CD4-positive, alpha-beta T cell (primary cell): ENCODE results near the gene CLCA2. TPM values are rescaled to one million over a fixed set of nuclear protein-coding genes. Genes with fewer than 3 reads are reported as not detected.

ENCODE experiments used
- ATAC-seq: fragments of 200-7000 bp; cut with Tn5 transposase; one replicate; pipeline ENCODE4 v1.10.0; 2022; ENCODE audit warnings: mild to moderate bottlenecking; ENCODE audit not compliant: poor library complexity
- CTCF ChIA-PET: fragments of 350-600 bp; sonication (Branson Sonifier 250); formaldehyde crosslinking; loops from one replicate; lab custom pipeline; 2021; ENCODE audit warnings: antibody characterized with exemption, inconsistent platforms; lab: Charles Lee
- POLR2A ChIA-PET: fragments of 350-600 bp; sonication (Branson Sonifier 250); formaldehyde crosslinking; loops from one replicate; lab custom pipeline; 2021; ENCODE audit warnings: antibody characterized with exemption, inconsistent platforms; lab: Charles Lee
- DNase-seq, 14 experiments: peaks; one replicate each; pipeline ENCODE4 v3.0.0-alpha.2; 2013 to 2020; ENCODE audit warnings: mixed read lengths in 2 of 14
- H3K27ac ChIP-seq, 2 donors: one replicate each; pipeline versions ENCODE4 v1.5.1 to v1.7.0; 2013; ENCODE audit warnings: low read length in 2 of 2, low read depth in 1 of 2, mild to moderate bottlenecking in 1 of 2
- H3K27me3 ChIP-seq, 2 experiments: 1 replicate in 1 of 2; 2 replicates in 1 of 2; pipeline versions ENCODE4 v1.6.1 to v1.7.0; 2013; ENCODE audit warnings: low read length in 2 of 2, control low read depth in 1 of 2, mild to moderate bottlenecking in 1 of 2, moderate library complexity in 1 of 2; ENCODE audit not compliant: insufficient read depth in 2 of 2, control insufficient read depth in 1 of 2
- H3K36me3 ChIP-seq: one replicate; pipeline ENCODE4 v1.6.1; 2013; ENCODE audit warnings: low read length, control low read depth; ENCODE audit not compliant: insufficient read depth
- H3K4me1 ChIP-seq: one replicate; pipeline ENCODE4 v1.6.1; 2013; ENCODE audit warnings: low read length, control low read depth; ENCODE audit not compliant: insufficient read depth
- H3K4me3 ChIP-seq: one replicate; pipeline ENCODE4 v1.5.1; 2013; ENCODE audit warnings: mild to moderate bottlenecking, low read length, moderate library complexity
- H3K9me3 ChIP-seq, 2 experiments: 1 replicate in 1 of 2; 2 replicates in 1 of 2; pipeline versions ENCODE4 v1.6.1 to v1.7.0; 2013; ENCODE audit warnings: low read length in 2 of 2, mild to moderate bottlenecking in 2 of 2, control low read depth in 1 of 2, moderate library complexity in 1 of 2; ENCODE audit not compliant: control insufficient read depth in 1 of 2, insufficient read depth in 1 of 2
- H3K27ac Mint-ChIP-seq: one replicate; pipeline ENCODE4 v1.8.0; 2020; ENCODE audit warnings: mixed read lengths
- H3K27me3 Mint-ChIP-seq: one replicate; pipeline ENCODE4 v1.8.0; 2021; ENCODE audit warnings: mixed read lengths
- H3K36me3 Mint-ChIP-seq: one replicate; pipeline ENCODE4 v1.8.0; 2021; ENCODE audit warnings: low read depth, mixed read lengths
- H3K4me1 Mint-ChIP-seq: one replicate; pipeline ENCODE4 v1.8.0; 2021; ENCODE audit warnings: low read depth, mixed read lengths
- H3K4me3 Mint-ChIP-seq: one replicate; pipeline ENCODE4 v1.8.0; 2020; ENCODE audit warnings: mild to moderate bottlenecking, mixed read lengths
- H3K9me3 Mint-ChIP-seq: one replicate; pipeline ENCODE4 v1.8.0; 2020; ENCODE audit warnings: mixed read lengths
- intact Hi-C, 2 experiments: fragments of 100-400 bp; cut with DNase I in 1 of 2; cut with micrococcal nuclease in 1 of 2; formaldehyde crosslinking; loops; one replicate each; pipeline versions ENCODE4 v1.15.1 to v1.9.0; 2023 to 2025; cut with DNase I, micrococcal nuclease
- polyA plus RNA-seq, 2 donors: library from polyadenylated mRNA; unstranded; fragments of 120-200 nt; gene quantifications; one replicate each; pipeline ENCODE4 v1.2.1, GENCODE V29; 2013
- total RNA-seq, 174 experiments: library from RNA in 2 of 174; stranded (reverse) in 2 of 174; gene quantifications; one replicate each; pipeline ENCODE4 v1.2.3 and lab custom pipeline; 2021 to 2026
- TF ChIP-seq, protein P1 (sequence below): fragments of 200-600 bp; IDR thresholded peaks from one replicate; pipeline ENCODE4 v1.8.0; 2022; ENCODE audit warnings: antibody characterized with exemption, mild to moderate bottlenecking

Gene CLCA2
- total RNA-seq: not detected
- polyA plus RNA-seq (2013, experiment 1 of 2): not detected
- polyA plus RNA-seq (2013, experiment 2 of 2): not detected
- 0 to 0.15 (median 0) reads per million in 172 experiments for total RNA-seq (lab: John Stamatoyannopoulos, UW)

- no peak within 1 kb of the TSS for H3K27ac ChIP-seq
- no peaks in the 10 kb centered on the region for H3K36me3 ChIP-seq
- Mint-ChIP-seq H3K9me3 (no peaks in the 10 kb centered on the region), H3K27ac (no peak within 1 kb of the TSS), H3K4me3 (no peak within 1 kb of the TSS), H3K36me3 (no peaks in the 10 kb centered on the region), H3K4me1 (peaks cover 5% of the 10 kb centered on the region), H3K27me3 (no peaks in the 10 kb centered on the region)
- CTCF ChIA-PET: interaction anchor here (1.6 kb wide), 1 partner anchor 76 kb away, joined by 4 read pairs; no protein-coding TSS in a partner anchor
- no peaks in the 10 kb centered on the region for H3K27me3 ChIP-seq
- POLR2A ChIA-PET: no interaction called here
- TF ChIP-seq, protein P1, sequence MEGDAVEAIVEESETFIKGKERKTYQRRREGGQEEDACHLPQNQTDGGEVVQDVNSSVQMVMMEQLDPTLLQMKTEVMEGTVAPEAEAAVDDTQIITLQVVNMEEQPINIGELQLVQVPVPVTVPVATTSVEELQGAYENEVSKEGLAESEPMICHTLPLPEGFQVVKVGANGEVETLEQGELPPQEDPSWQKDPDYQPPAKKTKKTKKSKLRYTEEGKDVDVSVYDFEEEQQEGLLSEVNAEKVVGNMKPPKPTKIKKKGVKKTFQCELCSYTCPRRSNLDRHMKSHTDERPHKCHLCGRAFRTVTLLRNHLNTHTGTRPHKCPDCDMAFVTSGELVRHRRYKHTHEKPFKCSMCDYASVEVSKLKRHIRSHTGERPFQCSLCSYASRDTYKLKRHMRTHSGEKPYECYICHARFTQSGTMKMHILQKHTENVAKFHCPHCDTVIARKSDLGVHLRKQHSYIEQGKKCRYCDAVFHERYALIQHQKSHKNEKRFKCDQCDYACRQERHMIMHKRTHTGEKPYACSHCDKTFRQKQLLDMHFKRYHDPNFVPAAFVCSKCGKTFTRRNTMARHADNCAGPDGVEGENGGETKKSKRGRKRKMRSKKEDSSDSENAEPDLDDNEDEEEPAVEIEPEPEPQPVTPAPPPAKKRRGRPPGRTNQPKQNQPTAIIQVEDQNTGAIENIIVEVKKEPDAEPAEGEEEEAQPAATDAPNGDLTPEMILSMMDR: no peak
- intact Hi-C loops: loop anchor here in 1 of 2 experiments (5.0 kb wide), 1 partner anchor 78 kb away; no protein-coding TSS in a partner anchor
- H3K4me3 ChIP-seq: no peak within 1 kb of the TSS
- DNase-seq (no peak), ATAC-seq (no peak)
- peaks cover 3% of the 10 kb centered on the region for H3K4me1 ChIP-seq
- no peaks in the 10 kb centered on the region for H3K9me3 ChIP-seq
These were observed at the start of gene CLCA2 for GRCh38 chr1:86423873-86424272. Gene CLCA2 (plus strand): TSS chr1:86424171. CDS start chr1:86424248, 77 bp downstream.

GRCh38 chr1:86375688-86376087 lies 48.3 kb upstream of the CLCA2 start:
- Mint-ChIP-seq H3K4me3 (no peak overlapping the region), H3K9me3 (no peaks in the 10 kb centered on the region), H3K27ac (no peak overlapping the region), H3K4me1 (peaks cover 6% of the 10 kb centered on the region), H3K27me3 (no peaks in the 10 kb centered on the region), H3K36me3 (peaks cover 67% of the 10 kb centered on the region)
- Histone ChIP-seq H3K27me3 (no peaks in the 10 kb centered on the region), H3K27ac (no peak overlapping the region), H3K9me3 (peaks cover 0 to 7% of the 10 kb centered on the region in 2 experiments), H3K36me3 (peaks cover 30% of the 10 kb centered on the region), H3K4me1 (no peaks in the 10 kb centered on the region), H3K4me3 (no peak overlapping the region)
- CTCF ChIA-PET: interaction anchor here (2.0 kb wide), 1 partner anchor 329 kb away, joined by 5 read pairs; the partner anchor contains the start of gene SH3GLB1
- POLR2A ChIA-PET: no interaction called here
- DNase-seq: no peak
- ATAC-seq: no peak
- TF ChIP-seq, protein P1: no peak
- intact Hi-C loops: loop anchor here in 1 of 2 experiments (10.0 kb wide), 2 partner anchors 459 to 709 kb away; no protein-coding TSS in a partner anchor

GRCh38 chr1:86377341-86377740 lies 46.6 kb upstream of the CLCA2 start:
- Mint-ChIP-seq H3K9me3 (no peaks in the 10 kb centered on the region), H3K27ac (no peak overlapping the region), H3K4me3 (no peak overlapping the region), H3K36me3 (peaks cover 72% of the 10 kb centered on the region), H3K27me3 (no peaks in the 10 kb centered on the region), H3K4me1 (peaks cover 16% of the 10 kb centered on the region)
- TF ChIP-seq, protein P1: no peak
- ChIA-PET POLR2A (interaction anchor here (0.6 kb wide), 1 partner anchor 552 kb away, joined by 3 read pairs; no protein-coding TSS in a partner anchor), CTCF (no interaction called here)
- peaks cover 0 to 7% of the 10 kb centered on the region in 2 experiments for H3K9me3 ChIP-seq
- H3K36me3 ChIP-seq: peaks cover 24% of the 10 kb centered on the region
- H3K4me1 ChIP-seq: no peaks in the 10 kb centered on the region
- no peaks in the 10 kb centered on the region for H3K27me3 ChIP-seq
- ATAC-seq (no peak), DNase-seq (no peak)
- intact Hi-C loops: loop anchor here in 1 of 2 experiments (10.0 kb wide), 2 partner anchors 457 to 707 kb away; no protein-coding TSS in a partner anchor
- no peak overlapping the region for H3K4me3 ChIP-seq
- no peak overlapping the region for H3K27ac ChIP-seq
